NAMALWA (cell line): ENCODE measurements around the gene FLAD1.
"Not testable (repeated sequence)": the region's sequence is repeated elsewhere in the genome, so short reads cannot be mapped to it uniquely, and the experiment has no call there.

Experiments used
- DNase-seq: peaks from one replicate; pipeline ENCODE4 v3.0.0-alpha.2; 2015; ENCODE audit warnings: low spot score

The FLAD1 gene

GRCh38 chr1:154969246-154969645 lies 13.9 kb upstream of the FLAD1 start:
- no peak for DNase-seq

- DNase-seq = no peak
These were observed 13.2 kb upstream of the FLAD1 start for GRCh38 chr1:154969860-154970452.

- DNase-seq = peak; percentile 89
These were observed 12.4 kb upstream of the FLAD1 start, which contains the start of gene SHC1 for GRCh38 chr1:154970631-154971340. Gene SHC1 (minus strand): TSS chr1:154970747. CDS start chr1:154970526, 221 bp downstream.

- no peak for DNase-seq
These were observed 11.7 kb upstream of the FLAD1 start for GRCh38 chr1:154971341-154971998.

- DNase-seq = no peak
These were observed 11.0 kb upstream of the FLAD1 start for GRCh38 chr1:154972213-154972516.

- DNase-seq = no peak
These were observed 10.4 kb upstream of the FLAD1 start for GRCh38 chr1:154972517-154973343.

- peak; percentile 100 for DNase-seq
These were observed 9.6 kb upstream of the FLAD1 start for GRCh38 chr1:154973344-154974101.

GRCh38 chr1:154974102-154974807 lies 8.9 kb upstream of the FLAD1 start, which contains the start of gene CKS1B:
Gene CKS1B (plus strand): TSS chr1:154974681. CDS start chr1:154974746, 65 bp downstream.
- DNase-seq = peak; percentile 100

- peak; percentile 100 for DNase-seq
These were observed 8.2 kb upstream of the FLAD1 start for GRCh38 chr1:154974808-154975408.

- DNase-seq = peak; percentile 84
These were observed 7.6 kb upstream of the FLAD1 start for GRCh38 chr1:154975409-154976059.

- DNase-seq = not testable (repeated sequence)
These were observed 5.4 kb upstream of the FLAD1 start for GRCh38 chr1:154977762-154978161.

GRCh38 chr1:154978360-154978759 lies 4.8 kb upstream of the FLAD1 start:
- DNase-seq = no peak

- no peak for DNase-seq
These were observed 803 bp upstream of the FLAD1 start for GRCh38 chr1:154982341-154982740.

- no peak for DNase-seq
These were observed 777 bp downstream of the FLAD1 start for GRCh38 chr1:154983776-154984466.

- DNase-seq = not testable (repeated sequence)
These were observed 3.6 kb downstream of the FLAD1 start for GRCh38 chr1:154986736-154987135.

- DNase-seq = no peak
These were observed 4.2 kb downstream of the FLAD1 start for GRCh38 chr1:154987326-154987725.

GRCh38 chr1:154988058-154988954 lies 5.2 kb downstream of the FLAD1 start:
- no peak for DNase-seq

- no peak for DNase-seq
These were observed 6.2 kb downstream of the FLAD1 start for GRCh38 chr1:154989195-154989860.
